GM20431 (cell line): ENCODE results near the gene ITSN2.
"Not testable (repeated sequence)": the region's sequence is repeated elsewhere in the genome, so short reads cannot be mapped to it uniquely, and the experiment has no call there.

Source experiments
- in situ Hi-C: fragments of 300-500 bp; cut with MseI, MboI; formaldehyde crosslinking; loops from one replicate; pipeline ENCODE4 v1.15.0; 2020; ENCODE audit warnings: low sequenced_read_pairs; ENCODE audit not compliant: unreplicated experiment

The ITSN2 gene

GRCh38 chr2:24199968-24200590 lies 160.3 kb downstream of the ITSN2 start:
- in situ Hi-C loops = no loop called here

- in situ Hi-C loops = not testable (repeated sequence)
Measured at GRCh38 chr2:24197213-24197612, 163.1 kb downstream of the ITSN2 start.

- in situ Hi-C loops = no loop called here
Measured at GRCh38 chr2:24191848-24192247, 168.5 kb downstream of the ITSN2 start.

GRCh38 chr2:24191156-24191555 lies 169.2 kb downstream of the ITSN2 start:
- in situ Hi-C loops = no loop called here

GRCh38 chr2:24190503-24190902 lies 169.8 kb downstream of the ITSN2 start:
- in situ Hi-C loops = no loop called here

- in situ Hi-C loops = no loop called here
Measured at GRCh38 chr2:24189551-24189950, 170.8 kb downstream of the ITSN2 start.

- in situ Hi-C loops = no loop called here
Measured at GRCh38 chr2:24183366-24184069, 176.8 kb downstream of the ITSN2 start.

- in situ Hi-C loops = no loop called here
Measured at GRCh38 chr2:24182507-24182906, 177.8 kb downstream of the ITSN2 start.

- in situ Hi-C loops = no loop called here
Measured at GRCh38 chr2:24181849-24182248, 178.5 kb downstream of the ITSN2 start.

GRCh38 chr2:24179683-24180082 lies 180.7 kb downstream of the ITSN2 start:
- in situ Hi-C loops = no loop called here

- in situ Hi-C loops = no loop called here
Measured at GRCh38 chr2:24176326-24176725, 184.0 kb downstream of the ITSN2 start.

- in situ Hi-C loops = no loop called here
Measured at GRCh38 chr2:24175631-24176187, 184.6 kb downstream of the ITSN2 start.

GRCh38 chr2:24174851-24175277 lies 185.5 kb downstream of the ITSN2 start, which contains the start of gene FAM228A:
Gene FAM228A, plus strand, starts transcription at chr2:24175053. Its CDS starts 428 bp downstream, at chr2:24175481.
- in situ Hi-C loops = no loop called here

- in situ Hi-C loops = no loop called here
Measured at GRCh38 chr2:24169023-24169422, 191.3 kb downstream of the ITSN2 start.

GRCh38 chr2:24164416-24164973 lies 195.8 kb downstream of the ITSN2 start:
- in situ Hi-C loops = no loop called here

- in situ Hi-C loops = no loop called here
Measured at GRCh38 chr2:24163601-24164000, 196.7 kb downstream of the ITSN2 start.

GRCh38 chr2:24163186-24163585 lies 197.2 kb downstream of the ITSN2 start:
- in situ Hi-C loops = no loop called here

GRCh38 chr2:24162494-24162893 lies 197.8 kb downstream of the ITSN2 start:
- in situ Hi-C loops = no loop called here

GRCh38 chr2:24160761-24161160 lies 199.6 kb downstream of the ITSN2 start:
- in situ Hi-C loops = no loop called here

GRCh38 chr2:24159708-24160107 lies 200.6 kb downstream of the ITSN2 start:
- in situ Hi-C loops = no loop called here

GRCh38 chr2:24158131-24158530 lies 202.2 kb downstream of the ITSN2 start:
- in situ Hi-C loops = no loop called here
